ENCODE data around the gene RCSD1.
A peak's percentile ranks its signal among the peaks of the same experiment; 100 is the strongest.

RCSD1 gene

GRCh38 chr1:167628741-167629515, 1.1 kb upstream of the RCSD1 start:
- POLR2A ChIA-PET, result no interaction called here
- CTCF ChIA-PET, result interaction anchor here (1.2 kb wide), 1 partner anchor 59 kb away, joined by 6 read pairs; no protein-coding TSS in a partner anchor
- no peak overlapping the region for H3K4me3 ChIP-seq (ENCODE audit: low read depth, low read length)
- TF ChIP-seq CTCF (IDR thresholded peaks at IDR 0.05; ENCODE audit: insufficient read depth, low read length, missing control alignments), result no peak
- DNase-seq (ENCODE audit: low read depth, low spot score), result no peak

DNA sequence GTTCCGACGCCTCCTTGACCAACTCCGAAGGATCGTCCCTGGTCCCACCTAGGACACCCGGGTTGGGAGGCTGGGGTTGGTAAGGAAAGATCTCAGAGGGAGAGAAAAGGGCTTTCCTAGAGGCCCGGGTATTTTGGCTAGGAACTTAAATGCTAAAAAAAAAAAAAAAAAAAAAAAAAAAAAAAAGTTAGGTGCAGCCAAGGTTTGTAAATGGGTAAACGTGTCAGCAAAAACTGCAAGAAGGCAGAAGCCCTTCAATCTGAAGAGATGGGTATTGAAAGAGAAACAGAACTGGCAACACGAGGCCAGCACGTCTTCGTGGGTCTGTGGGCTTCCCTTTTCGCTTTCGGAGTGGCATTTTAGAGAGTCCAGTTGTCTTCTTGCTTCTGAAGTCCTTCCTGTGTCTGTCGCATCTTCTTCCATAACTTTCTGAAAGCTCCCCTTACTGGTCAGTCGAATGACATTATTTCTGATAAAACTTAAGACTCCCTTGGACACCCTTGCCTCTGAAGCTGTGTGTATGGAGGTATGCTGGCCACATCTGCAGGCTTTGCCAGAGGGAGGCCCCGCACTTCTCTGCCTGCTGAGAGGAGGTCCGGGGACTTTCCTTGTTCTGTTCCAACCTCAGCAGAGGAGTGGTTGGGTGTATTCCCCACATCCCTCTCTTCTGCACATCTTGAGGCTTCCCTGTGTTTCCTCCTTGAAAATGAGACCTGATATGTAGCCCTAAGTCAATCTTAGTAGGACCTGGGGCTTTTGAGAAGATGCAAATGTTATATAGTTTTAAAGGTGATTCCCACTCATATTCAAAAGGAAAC, 745 bp downstream of the RCSD1 start:
- peak overlapping the region; percentile 56 for H3K4me3 ChIP-seq (ENCODE audit: low read depth, low read length)
- TF ChIP-seq CTCF (IDR thresholded peaks at IDR 0.05; ENCODE audit: insufficient read depth, low read length, missing control alignments), result no peak
- no peak for DNase-seq (ENCODE audit: low read depth, low spot score)
- CTCF ChIA-PET, result no interaction called here
- POLR2A ChIA-PET, result no interaction called here

GRCh38 chr1:167631386-167631935, 1.4 kb downstream of the RCSD1 start:
- no peak for TF ChIP-seq CTCF (IDR thresholded peaks at IDR 0.05; ENCODE audit: insufficient read depth, low read length, missing control alignments)
- H3K4me3 ChIP-seq (ENCODE audit: low read depth, low read length), result no peak overlapping the region
- DNase-seq (ENCODE audit: low read depth, low spot score), result no peak
- ChIA-PET POLR2A (no interaction called here), CTCF (no interaction called here)

DNA sequence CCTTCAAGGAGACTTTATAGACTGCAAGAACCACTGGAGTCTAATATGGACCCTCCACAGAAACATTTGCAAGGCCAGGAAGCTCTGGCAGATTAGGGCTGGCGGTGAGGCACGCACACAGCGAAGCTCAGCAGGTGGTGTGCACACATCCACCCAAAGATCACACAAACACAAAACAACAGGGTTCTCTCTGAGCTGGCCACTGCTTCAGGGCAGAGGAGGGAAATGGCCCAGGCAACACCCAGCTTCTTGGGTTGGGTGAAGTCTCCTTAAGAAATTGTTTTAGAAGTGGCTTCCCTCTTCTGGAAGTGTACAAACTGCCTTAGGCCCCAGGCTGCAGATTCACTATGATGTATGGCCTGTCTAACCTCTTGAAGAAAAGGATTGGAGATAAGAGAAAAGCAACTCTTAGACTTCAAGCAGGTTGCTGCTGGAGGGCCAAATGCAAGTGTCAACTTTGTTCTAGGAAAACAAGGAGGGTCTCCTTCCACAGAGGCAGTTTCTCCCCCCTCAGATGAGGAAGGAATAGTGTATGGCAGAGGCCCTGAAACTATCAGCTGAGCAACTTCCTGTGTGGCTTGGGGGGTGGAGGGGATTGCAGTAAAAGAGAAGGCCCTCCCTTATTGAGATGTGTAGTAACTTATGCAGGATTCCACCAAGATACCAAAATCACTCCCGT, 2.0 kb downstream of the RCSD1 start:
- POLR2A ChIA-PET, result no interaction called here
- TF ChIP-seq CTCF (IDR thresholded peaks at IDR 0.05; ENCODE audit: insufficient read depth, low read length, missing control alignments), result no peak
- no peak for DNase-seq (ENCODE audit: low read depth, low spot score)
- CTCF ChIA-PET, result interaction anchor here (1.4 to 5.5 kb wide), 2 partner anchors 32 to 55 kb away, joined by 3 to 22 read pairs; no protein-coding TSS in a partner anchor
- no peak overlapping the region for H3K4me3 ChIP-seq (ENCODE audit: low read depth, low read length)

- CTCF ChIA-PET, result interaction anchor here (0.8 to 5.5 kb wide), 3 partner anchors 33 to 93 kb away, joined by 3 to 22 read pairs (median 3); no protein-coding TSS in a partner anchor
- POLR2A ChIA-PET, result no interaction called here
- no peak for DNase-seq (ENCODE audit: low read depth, low spot score)
- no peak for TF ChIP-seq CTCF (IDR thresholded peaks at IDR 0.05; ENCODE audit: insufficient read depth, low read length, missing control alignments)
- H3K4me3 ChIP-seq (ENCODE audit: low read depth, low read length), result no peak overlapping the region
These were observed 3.4 kb downstream of the RCSD1 start for GRCh38 chr1:167633258-167633944.

Measured in AG04449 (cell line).